ENCODE measurements around the gene ARF3.

Gene ARF3

GRCh38 chr12:48957141-48958048 lies at the start of gene ARF3:
Gene ARF3, minus strand, starts transcription at chr12:48957487. Its CDS starts 16,392 bp downstream, at chr12:48941095.
- DNase-seq: peak; percentile 84

DNA sequence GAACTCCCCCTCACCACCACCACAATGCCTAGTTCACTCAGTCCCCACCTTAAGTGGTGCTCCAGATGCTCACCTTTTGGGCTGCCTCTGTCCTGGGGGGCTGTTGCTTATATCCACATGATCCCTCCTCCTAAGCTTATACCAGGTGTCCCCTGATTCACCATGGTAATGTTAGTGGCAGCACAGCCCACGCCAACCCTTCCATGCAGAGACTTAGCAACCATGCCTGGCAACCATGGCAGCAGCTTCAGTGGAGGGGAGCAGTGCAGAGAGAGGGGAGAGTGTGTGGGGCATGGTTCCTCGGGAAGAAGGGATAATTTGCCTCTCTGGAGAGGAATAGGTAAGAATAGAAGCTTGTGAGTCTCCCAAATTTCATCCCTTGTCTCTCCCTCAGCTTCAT lies 43.1 kb upstream of the ARF3 start:
- no peak for DNase-seq

- peak; percentile 82 for DNase-seq
Measured at GRCh38 chr12:48999371-49000131, 42.3 kb upstream of the ARF3 start, which contains the start of gene DDN. Gene DDN, minus strand, starts transcription at chr12:48999375. Its CDS starts 88 bp downstream, at chr12:48999287.

- no peak for DNase-seq
Measured at GRCh38 chr12:48998497-48999353, 41.4 kb upstream of the ARF3 start.

DNA sequence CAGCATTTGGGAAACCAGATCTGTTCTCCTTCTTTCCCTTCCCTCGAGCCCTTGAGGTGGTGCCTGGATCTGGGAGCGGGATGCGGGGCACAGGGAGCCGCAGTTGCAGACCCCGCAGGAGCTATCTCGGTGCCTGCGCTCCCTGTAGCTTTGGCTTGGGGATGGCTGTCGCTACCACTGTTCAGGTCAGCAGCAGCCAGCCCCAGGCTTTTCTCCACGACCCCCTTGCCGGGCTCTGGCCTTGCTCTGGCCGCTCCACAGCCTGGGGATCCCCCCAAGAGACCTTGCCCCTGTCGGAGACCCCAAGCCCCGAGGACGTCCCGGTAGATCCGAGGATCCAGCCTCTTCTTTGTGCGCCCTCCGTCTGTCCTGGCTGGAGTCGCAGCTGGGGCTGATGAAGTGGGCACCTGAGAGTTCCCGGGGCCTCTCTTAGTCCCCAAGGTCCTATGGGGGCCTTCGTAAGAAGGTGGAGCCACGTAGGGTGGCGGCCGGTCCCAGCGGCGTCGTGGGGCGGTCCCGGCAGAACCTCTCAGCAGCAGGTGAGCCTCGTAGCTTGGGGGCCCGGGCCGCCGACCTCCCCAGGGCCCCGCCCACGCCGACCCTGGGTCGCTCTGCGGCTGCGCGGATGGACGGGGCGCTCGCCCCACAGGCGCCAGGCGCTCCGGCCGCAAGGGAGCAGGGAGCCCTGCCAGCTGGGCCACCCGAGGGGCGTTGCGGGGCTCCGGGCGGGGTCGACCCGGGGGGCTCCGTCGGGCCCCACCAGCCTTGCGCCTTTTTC lies 40.6 kb upstream of the ARF3 start:
- no peak for DNase-seq

DNA sequence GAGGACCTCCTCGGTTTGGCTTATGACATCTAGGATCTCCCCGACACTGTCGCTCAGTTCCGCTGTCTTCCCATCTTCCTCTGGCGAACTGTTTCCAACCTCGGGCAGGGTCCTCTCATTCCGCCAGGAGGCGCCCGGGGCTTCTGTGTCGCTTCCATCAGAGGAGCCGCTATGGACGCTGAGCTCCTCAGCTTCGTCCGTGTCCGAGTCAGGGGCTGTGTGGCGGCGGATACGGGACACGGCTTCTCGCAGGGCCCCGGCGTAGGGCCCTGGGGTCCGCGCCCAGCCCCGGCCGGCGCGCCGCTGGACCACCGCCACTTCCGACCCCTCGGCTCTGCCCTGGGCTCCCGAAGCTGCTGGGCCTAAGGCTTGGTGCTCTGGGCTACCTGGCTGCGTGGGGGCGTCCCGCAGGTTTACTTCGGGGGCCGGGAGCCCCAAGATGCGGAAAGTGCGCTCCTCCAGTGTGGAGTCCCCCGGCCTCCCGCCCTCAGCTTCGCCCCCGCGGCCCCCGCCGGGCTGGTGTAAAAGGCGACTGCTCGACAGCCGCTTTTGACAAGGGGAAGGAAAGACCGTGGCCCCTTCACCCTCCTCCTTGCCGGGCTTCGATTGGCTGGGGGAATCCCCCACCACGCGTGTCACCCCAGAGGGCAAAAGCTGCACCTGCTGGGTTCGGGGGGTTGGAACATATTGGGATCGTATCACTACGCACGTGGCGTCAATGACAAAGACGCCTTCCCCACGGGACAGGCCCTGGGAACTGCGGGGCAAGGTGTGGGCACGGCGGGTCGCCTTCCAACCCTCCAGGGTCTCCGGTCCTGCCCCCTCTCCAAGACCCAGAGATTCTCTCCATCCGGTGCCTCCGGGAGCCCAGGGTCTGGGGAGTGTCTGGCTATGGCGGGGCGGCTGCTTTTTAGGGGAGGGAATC lies 39.8 kb upstream of the ARF3 start:
- peak; percentile 50 for DNase-seq

GRCh38 chr12:48995086-48995879 lies 38.0 kb upstream of the ARF3 start:
- peak; percentile 70 for DNase-seq

DNA sequence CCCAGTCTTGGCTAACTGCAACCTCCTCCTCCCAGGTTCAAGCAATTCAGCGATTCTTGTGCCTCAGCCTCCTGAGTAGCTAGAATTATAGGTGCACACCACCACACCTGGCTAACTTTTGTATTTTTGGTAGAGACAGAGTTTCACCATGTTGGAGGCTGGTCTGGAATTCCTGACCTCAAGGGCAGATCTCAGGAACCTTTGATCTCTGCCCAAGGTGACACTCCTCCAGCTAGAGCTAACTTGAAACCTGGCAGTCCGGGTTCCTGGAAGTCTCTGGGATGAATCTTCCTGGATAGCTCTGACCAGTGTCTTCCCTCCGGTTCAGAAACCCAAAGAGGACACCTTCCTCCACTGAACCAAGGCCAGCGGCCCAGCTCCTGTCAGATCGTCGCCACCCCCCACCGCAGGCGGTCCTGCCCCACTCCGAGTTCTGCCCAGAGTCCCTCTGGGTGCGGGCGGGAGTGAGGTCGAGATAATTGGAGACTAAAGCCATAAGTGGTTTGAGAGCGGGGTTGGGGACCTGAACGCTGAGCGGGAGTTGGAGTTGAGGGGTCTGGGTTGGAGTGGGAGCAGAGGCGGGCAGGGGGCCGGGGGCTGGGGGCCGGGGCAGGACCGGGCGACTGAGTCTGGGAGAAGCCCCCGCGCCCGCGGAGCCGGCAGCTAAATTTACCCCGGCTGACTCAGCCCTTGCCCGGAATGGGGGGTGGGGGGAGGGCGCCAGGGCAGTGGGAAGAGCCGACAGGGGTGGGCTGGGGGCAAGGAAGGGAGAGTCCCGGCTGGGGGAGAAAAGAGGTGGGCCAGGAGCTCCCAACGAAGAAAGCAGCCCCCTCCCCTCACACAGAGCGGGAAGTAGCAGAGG lies 37.2 kb upstream of the ARF3 start:
- DNase-seq: no peak

- no peak for DNase-seq
Measured at GRCh38 chr12:48993787-48994186, 36.5 kb upstream of the ARF3 start.

DNA sequence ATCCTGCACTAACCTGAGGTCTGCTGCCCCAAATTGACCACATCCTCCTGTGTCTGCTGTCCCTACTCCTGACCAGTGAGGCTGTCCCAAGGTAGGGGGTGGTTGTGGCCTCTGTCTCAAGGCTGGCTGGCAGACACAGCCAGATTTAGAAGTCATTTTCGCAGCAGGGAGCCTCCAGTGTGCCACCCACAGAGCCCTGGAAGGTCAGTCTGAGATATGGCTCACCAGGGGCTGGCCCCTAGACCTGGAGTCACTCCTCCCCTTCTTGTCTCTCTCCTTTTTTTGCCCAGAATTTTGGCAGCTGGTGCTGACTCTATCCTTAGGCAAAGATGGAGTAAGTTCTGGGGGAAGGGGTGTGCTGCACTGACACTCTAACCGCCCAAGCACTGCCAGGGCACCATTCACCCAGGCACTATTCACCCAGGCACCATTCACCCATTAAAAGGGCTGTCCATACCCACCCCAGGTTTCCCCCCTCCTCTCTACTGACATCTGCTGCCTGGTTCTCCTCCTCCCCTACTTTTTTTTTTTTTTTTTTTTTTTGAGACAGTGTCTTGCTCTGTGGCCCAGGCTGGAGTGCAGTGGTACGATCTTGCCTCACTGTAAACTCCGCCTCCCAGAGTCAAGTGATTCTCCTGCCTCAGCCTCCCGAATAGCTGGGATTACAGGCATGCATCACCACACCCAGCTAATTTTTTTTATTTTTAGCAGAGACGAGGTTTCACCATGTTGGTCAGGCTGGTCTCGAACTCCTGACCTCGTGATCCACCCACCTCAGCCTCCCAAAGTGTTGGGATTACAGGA lies 34.2 kb upstream of the ARF3 start:
- no peak for DNase-seq

- no peak for DNase-seq
Measured at GRCh38 chr12:48990552-48990951, 33.3 kb upstream of the ARF3 start.

DNA sequence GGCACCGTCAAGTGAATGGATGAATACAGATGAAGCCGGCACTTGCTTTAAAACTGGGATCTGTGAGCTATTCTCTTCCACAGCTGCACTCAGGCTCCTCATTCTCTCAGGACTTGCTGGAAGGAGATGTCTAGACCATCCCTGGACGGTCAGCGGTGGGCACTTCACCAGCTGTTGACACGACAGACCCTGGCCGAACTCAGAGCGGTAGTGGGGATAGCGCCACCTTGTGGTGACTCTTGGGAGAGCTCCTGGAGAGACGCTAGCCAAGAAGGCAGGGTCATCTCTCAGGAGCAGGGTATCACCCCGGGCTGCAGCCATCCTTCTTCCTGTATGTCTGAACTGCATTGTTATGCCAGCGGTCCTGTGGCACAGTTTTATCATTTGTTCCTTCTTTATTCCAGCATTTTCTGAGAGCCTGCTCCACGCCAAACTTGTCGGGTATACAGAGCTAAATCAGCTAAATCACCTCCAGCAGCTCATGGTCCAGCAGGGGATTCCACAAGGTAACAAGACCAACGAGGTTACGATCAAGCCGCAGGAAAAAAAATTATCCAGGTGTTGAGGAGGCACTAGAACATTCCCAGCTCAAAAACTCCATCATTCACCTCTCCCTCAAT lies 30.9 kb upstream of the ARF3 start:
- DNase-seq: no peak

DNA sequence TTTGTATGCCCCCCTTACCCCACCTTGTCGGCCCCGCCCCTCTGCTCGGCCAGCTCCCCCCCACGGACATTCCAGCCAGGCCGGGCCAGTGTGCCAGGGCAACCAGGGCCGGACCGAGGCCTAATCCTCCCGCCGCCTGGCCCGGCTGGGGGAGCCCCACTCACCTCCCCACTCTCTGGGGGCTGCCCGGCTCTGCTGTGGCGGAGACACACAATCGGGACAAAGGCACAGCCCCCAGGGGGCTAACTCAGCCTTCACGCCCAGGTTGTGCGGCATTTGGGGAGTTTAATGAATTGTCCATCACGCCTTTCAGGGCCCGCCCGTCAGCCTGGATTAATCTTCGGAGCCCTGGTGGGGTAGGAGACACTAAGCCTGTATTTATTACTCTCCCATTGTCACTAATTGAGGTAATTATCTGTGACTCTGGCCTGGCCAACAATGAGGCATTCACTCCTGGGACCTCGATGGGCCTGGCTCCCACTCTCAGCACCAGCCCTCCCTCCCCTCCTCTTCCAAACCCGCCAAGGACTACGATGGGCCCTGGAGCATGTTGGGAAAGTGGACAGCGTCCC lies 29.5 kb upstream of the ARF3 start:
- DNase-seq: no peak

GRCh38 chr12:48985901-48986300 lies 28.6 kb upstream of the ARF3 start:
- no peak for DNase-seq

DNA sequence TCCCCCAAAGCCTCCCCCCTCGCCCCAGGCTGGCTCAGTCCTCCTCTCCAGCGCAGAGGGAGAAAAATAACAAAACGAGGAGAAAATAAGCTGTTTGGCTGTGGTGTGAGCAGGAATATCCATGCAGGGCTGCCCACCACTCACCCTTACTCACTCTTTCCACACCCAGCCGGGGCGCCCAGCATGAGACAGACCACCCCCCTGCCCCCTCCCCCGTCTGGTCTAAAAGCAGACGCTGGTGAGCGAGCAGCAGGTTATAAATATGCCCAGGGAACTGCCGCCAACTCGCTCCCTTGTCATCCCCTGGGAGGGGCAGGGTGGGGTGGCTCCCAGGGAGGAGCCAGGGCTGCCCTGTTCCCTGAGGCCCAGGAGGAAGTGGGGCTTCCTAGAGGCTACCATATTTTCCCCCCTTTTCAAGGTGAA lies 28.2 kb upstream of the ARF3 start:
- DNase-seq: no peak

DNA sequence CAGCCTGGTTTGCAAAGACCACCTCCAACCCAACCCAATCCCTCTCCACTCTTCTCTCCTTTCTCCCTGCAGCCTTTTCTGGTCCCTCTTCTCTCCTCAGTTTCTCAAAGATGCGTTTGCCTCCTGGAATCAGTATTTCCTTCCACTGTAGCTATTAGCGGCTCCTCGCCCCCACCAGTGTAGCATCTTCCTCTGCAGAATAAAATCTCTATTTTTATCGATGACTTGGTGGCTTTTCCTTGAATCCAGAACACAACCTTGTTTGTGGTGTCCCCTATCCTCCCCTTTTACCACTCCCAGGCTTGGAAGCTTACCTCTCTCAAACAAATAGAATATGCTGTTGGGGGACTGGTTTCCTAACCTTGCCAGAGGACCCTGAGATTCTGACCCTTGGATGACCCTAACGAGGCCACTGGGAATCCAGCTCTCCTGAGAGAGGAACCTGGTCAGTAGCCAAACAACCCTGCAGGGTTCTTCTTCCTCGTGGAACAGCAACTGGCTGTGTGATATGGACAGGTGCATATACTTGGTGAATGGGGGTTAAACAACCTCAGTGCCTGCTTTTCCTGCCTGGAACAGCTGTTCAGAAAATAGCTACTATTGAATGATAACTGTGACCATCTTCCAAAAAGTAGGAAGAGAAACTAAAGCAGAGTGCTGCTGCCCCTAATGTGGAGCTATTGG lies 25.3 kb upstream of the ARF3 start:
- DNase-seq: no peak

GRCh38 chr12:48981757-48982157 lies 24.5 kb upstream of the ARF3 start:
- no peak for DNase-seq
